Heart left ventricle (tissue), 16 donors: ENCODE data around the gene CNTF. TPM values are rescaled to one million over a fixed set of nuclear protein-coding genes. Genes with fewer than 3 reads are reported as not detected.
A peak's percentile ranks its signal among the peaks of the same experiment; 100 is the strongest.

Source experiments
- ATAC-seq, 4 donors: fragments of 200-7000 bp; cut with Tn5 transposase; one replicate each; pipeline ENCODE4 v1.9.1; 2020 to 2022; ENCODE audit warnings: moderate library complexity in 4 of 4, mild to moderate bottlenecking in 3 of 4, moderate number of reproducible peaks in 1 of 4
- DNase-seq, 5 donors: peaks; one replicate each; pipeline ENCODE4 v3.0.0-alpha.2; 2020
- H3K27ac ChIP-seq, 12 donors: fragments of 200-600 bp; sonication (generic) in 4 of 12; one replicate each; pipeline versions ENCODE4 v1.5.0 to v1.8.0; 2016 to 2022; ENCODE audit warnings: mild to moderate bottlenecking in 2 of 12
- H3K27me3 ChIP-seq, 9 donors: fragments of 200-600 bp; sonication (generic) in 2 of 9; one replicate each; pipeline versions ENCODE4 v1.5.1 to v1.8.0; 2016 to 2022; ENCODE audit warnings: mild to moderate bottlenecking in 3 of 9
- H3K36me3 ChIP-seq, 9 donors: fragments of 200-600 bp; sonication (generic) in 2 of 9; one replicate each; pipeline versions ENCODE4 v1.5.0 to v1.8.0; 2018 to 2022; ENCODE audit warnings: mild to moderate bottlenecking in 2 of 9
- H3K4me1 ChIP-seq, 12 donors: fragments of 200-600 bp; sonication (generic) in 4 of 12; one replicate each; pipeline versions ENCODE4 v1.5.0 to v1.8.0; 2016 to 2022; ENCODE audit warnings: mild to moderate bottlenecking in 3 of 12
- H3K4me3 ChIP-seq, 12 donors: fragments of 200-600 bp; sonication (generic) in 4 of 12; one replicate each; pipeline versions ENCODE4 v1.5.0 to v1.8.0; 2017 to 2022; ENCODE audit warnings: mild to moderate bottlenecking in 9 of 12, moderate library complexity in 4 of 12
- H3K9me3 ChIP-seq, 12 donors: fragments of 200-600 bp; sonication (generic) in 4 of 12; one replicate each; pipeline versions ENCODE4 v1.5.0 to v1.8.0; 2016 to 2022; ENCODE audit warnings: mild to moderate bottlenecking in 1 of 12
- POLR2A ChIP-seq, 2 donors: fragments of 450-650 bp; IDR thresholded peaks; one replicate each; pipeline ENCODE4 v1.6.1; 2017; ENCODE audit warnings: antibody characterized with exemption in 2 of 2, mild to moderate bottlenecking in 2 of 2, moderate library complexity in 2 of 2
- WGBS, 4 donors: extraction: QIAGEN DNeasy Blood & Tissue Kit in 2 of 4; methylation state at CpG; one replicate each; pipeline versions ENCODE4 v1.1.5 to v1.1.7; 2013 to 2018; 5-methylcytosine and 5-hydroxymethylcytosine counted together
- intact Hi-C, 10 donors: fragments of 100-400 bp; cut with DNase I; formaldehyde crosslinking; loops; one replicate each; pipeline versions ENCODE4 v1.11.1 to v1.14.2; 2022
- polyA plus RNA-seq, 2 donors: library from polyadenylated mRNA; stranded (reverse); fragments of 200-250 nt; gene quantifications; one replicate each; pipeline ENCODE4 v1.2.3, GENCODE V29; 2013
- total RNA-seq, 9 donors: library from RNA; depleted of rRNA in 2 of 9; stranded (reverse); fragments of >200 nt in 2 of 9; fragmentation: NEBNext Ultra II Directional in 3 of 9; extraction: Animal tissue kit (Norgen Biotek cat#: 25700) in 3 of 9; gene quantifications; one replicate each; pipeline versions ENCODE4 v1.1.0 to v1.2.4, GENCODE V29; 2016 to 2023
- TF ChIP-seq, protein P1 (sequence below), 12 donors: fragments of 200-600 bp; sonication (generic) in 4 of 12; IDR thresholded peaks; one replicate each; pipeline versions ENCODE4 v1.5.0 to v1.8.0; 2018 to 2022; ENCODE audit warnings: antibody characterized with exemption in 12 of 12, mild to moderate bottlenecking in 5 of 12
- donor health status: ischemic (EF 13 %, LVEDD 7.1; RV severe dilation, severe dysfunction).
- donor health status: healthy with polysubstance abuse.
- donor health status: DM: no; HTN: yes; CAD: no.
- donor health status: DM: no; HTN: no; CAD: no.
- donor health status: ischemic (EF 25% LVEDD 6.9; RV normal size, moderate dysfunction).
- donor health status: ischemic (EF 25% LVEDD 5.7; RV mildly dilated, moderate dysfunction).
- donor health status: healthy.
- donor health status: DM: yes; HTN: yes; CAD: no.
- donor health status: ischemic (EF 35%, LVEDD 5.7; RV mildly dilated, moderate dysfunction).
- donor health status: nonischemic (EF 11% LVEDD 7.7; RV severe dilation, severe dysfunction).
- donor health status: DM: yes; HTN: yes; CAD: no.
- donor health status: PGD.
- donor health status: ischemic (EF 29% LVEDD 5.4; RV normal size, mild dysfunction).
- donor health status: nonischemic (EF 23%, LVEDD 6.1; RV moderate dilation, normal function).

CNTF gene
- total and polyA plus RNA-seq, 11 donors, result 0.19 to 1.5 (median 0.96) TPM

DNA sequence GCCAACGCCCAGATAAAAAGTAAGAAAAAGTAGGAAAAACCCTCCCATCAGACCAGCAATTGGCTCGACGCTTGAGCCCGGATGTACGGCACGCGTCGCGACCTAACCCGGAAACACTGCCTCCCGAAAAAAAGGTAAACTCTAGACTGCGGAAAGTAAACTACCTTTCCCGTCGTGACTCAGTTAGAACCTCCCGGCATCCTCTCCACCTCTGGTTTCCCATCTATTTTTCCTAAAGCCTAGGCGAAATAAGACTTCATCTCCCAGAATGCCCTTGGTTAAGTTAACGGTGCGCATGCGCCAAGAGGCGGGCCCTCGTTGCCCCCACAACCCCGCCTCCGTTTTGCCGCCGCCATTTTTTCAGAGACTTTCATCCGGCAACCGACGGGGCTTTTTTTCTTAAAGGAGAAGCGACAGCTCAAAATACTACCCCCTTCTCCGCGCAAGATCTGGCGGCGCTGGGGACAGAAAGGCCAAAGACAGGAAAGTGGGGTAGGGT is 44.3 kb upstream of the CNTF start:
- H3K4me1 ChIP-seq, result peaks cover 5 to 76% (median 54%) of the 10 kb centered on the region in 12 donors
- no peaks in the 10 kb centered on the region for H3K9me3 ChIP-seq
- 0% methylated on average over 33 of the region's 33 CpGs for WGBS, 4 donors
- H3K27me3 ChIP-seq, result no peaks in the 10 kb centered on the region
- ATAC-seq (peak; percentile 79 to 84 (median 82)), DNase-seq (peak; percentile 96 to 97 (median 96))
- TF ChIP-seq, protein P1, sequence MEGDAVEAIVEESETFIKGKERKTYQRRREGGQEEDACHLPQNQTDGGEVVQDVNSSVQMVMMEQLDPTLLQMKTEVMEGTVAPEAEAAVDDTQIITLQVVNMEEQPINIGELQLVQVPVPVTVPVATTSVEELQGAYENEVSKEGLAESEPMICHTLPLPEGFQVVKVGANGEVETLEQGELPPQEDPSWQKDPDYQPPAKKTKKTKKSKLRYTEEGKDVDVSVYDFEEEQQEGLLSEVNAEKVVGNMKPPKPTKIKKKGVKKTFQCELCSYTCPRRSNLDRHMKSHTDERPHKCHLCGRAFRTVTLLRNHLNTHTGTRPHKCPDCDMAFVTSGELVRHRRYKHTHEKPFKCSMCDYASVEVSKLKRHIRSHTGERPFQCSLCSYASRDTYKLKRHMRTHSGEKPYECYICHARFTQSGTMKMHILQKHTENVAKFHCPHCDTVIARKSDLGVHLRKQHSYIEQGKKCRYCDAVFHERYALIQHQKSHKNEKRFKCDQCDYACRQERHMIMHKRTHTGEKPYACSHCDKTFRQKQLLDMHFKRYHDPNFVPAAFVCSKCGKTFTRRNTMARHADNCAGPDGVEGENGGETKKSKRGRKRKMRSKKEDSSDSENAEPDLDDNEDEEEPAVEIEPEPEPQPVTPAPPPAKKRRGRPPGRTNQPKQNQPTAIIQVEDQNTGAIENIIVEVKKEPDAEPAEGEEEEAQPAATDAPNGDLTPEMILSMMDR (IDR thresholded peaks at IDR 0.05), result no peak
- peak in 1 of 2 donors; percentile 45 for TF ChIP-seq POLR2A (IDR thresholded peaks at IDR 0.05)
- H3K4me3 ChIP-seq, result peak overlapping the region; percentile 78 to 100 (median 90)
- intact Hi-C loops, result loop anchor here in 9 of 10 donors (2.0 to 10.0 kb wide), 11 partner anchors 39 to 1253 kb away; partner anchors contain the start of genes CNTF (in 1 of the 9), FAM111A (in 1 of the 9), MED19 (in 1 of the 9) and TMX2 (in 1 of the 9)
- peak overlapping the region; percentile 98 to 100 (median 99) for H3K27ac ChIP-seq
- no peaks in the 10 kb centered on the region for H3K36me3 ChIP-seq

DNA sequence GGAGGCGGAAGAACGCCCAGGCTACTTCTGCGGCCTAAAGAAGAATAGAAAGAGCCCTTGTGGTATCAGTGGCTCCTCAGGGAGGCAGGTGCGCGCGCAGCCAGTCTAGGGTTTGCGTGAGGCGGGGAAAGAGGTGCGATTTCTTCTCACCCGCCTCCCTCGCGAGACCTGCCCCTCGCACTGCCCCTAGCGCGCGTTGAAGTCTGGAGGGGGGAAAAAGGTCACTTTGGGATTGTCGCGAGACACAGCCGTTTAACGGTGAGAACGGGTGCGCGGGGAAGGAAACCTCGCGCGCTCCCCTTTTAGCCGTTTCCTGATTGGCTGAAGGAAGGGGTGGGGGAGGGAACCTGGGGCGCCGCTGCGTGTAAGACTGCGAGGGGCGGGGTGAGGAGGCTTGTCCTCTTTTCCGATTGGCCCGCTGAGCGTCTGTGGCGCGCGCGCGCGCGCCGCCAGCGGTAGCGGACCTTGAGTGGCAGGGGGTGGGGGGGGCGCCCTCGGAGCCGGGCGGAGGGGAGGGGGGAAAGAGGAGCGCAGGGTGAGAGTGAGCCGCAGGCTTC is 43.8 kb upstream of the CNTF start, which contains the start of gene ZFP91:
TSS of gene ZFP91 (plus strand) at position 429 of the 557 bp plus-strand sequence. CDS start 219 bp downstream, outside the sequence.
- TF ChIP-seq, protein P1 (IDR thresholded peaks at IDR 0.05), result no peak
- TF ChIP-seq POLR2A (IDR thresholded peaks at IDR 0.05), result peak in 1 of 2 donors; percentile 41
- 0 to 2% (median 0%) methylated on average over 29 to 51 of the region's 51 CpGs for WGBS, 4 donors
- intact Hi-C loops, result loop anchor here in 9 of 10 donors (2.0 to 10.0 kb wide), 11 partner anchors 39 to 1254 kb away; partner anchors contain the start of genes CNTF (in 1 of the 9), FAM111A (in 1 of the 9), MED19 (in 1 of the 9) and TMX2 (in 1 of the 9)
- no peaks in the 10 kb centered on the region for H3K9me3 ChIP-seq
- no peaks in the 10 kb centered on the region for H3K36me3 ChIP-seq
- H3K4me1 ChIP-seq, result peaks cover 5 to 76% (median 55%) of the 10 kb centered on the region in 12 donors
- no peaks in the 10 kb centered on the region for H3K27me3 ChIP-seq
- DNase-seq, result peak; percentile 98 to 99 (median 99)
- ATAC-seq, result peak; percentile 87 to 93 (median 90)
- peak within 1 kb of the TSS; percentile 78 to 100 (median 90) for H3K4me3 ChIP-seq
- H3K27ac ChIP-seq, result peak within 1 kb of the TSS; percentile 98 to 100 (median 99)

DNA sequence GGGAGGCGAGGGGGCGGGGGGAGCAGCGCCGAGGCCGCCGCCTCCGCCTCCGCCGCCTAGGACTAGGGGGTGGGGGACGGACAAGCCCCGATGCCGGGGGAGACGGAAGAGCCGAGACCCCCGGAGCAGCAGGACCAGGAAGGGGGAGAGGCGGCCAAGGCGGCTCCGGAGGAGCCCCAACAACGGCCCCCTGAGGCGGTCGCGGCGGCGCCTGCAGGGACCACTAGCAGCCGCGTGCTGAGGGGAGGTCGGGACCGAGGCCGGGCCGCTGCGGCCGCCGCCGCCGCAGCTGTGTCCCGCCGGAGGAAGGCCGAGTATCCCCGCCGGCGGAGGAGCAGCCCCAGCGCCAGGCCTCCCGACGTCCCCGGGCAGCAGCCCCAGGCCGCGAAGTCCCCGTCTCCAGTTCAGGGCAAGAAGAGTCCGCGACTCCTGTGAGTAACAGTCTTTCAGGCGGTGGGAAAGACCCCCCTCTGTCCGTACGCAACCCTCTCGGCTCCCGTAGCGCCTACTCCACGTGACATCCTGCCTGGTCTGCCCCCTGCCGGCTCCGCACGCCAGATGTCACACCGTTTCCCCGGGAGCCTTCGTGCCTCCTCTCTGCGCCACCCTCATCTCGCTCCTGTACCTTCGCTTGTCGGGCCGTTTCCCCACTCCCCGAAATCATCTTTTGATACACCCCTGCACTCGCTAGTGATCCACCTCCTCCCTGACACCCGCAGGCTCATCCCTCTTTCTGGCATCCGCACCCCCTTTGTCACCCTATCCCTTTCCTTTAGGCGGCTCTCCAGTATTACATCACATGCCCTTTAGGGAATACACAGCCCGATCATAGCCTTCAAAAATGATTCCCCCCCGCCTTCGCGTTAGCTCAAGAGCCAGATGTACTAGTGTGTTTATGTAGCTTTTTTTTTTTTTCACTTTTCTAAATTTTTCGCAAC is 43.0 kb upstream of the CNTF start:
- Histone ChIP-seq H3K27ac (peak overlapping the region; percentile 98 to 100 (median 99)), H3K27me3 (no peaks in the 10 kb centered on the region), H3K9me3 (no peaks in the 10 kb centered on the region), H3K36me3 (no peaks in the 10 kb centered on the region), H3K4me3 (peak overlapping the region; percentile 78 to 100 (median 90)), H3K4me1 (peaks cover 5 to 76% (median 53%) of the 10 kb centered on the region in 12 donors)
- ATAC-seq (peak; percentile 43 to 78 (median 69)), DNase-seq (peak; percentile 94 to 96 (median 95))
- intact Hi-C loops, result loop anchor here (2.0 to 10.0 kb wide), 11 partner anchors 38 to 1255 kb away; partner anchors contain the start of genes CNTF (in 1 of the 10), FAM111A (in 1 of the 10), MED19 (in 1 of the 10) and TMX2 (in 1 of the 10)
- TF ChIP-seq, protein P1 (IDR thresholded peaks at IDR 0.05), result peak; percentile 62 to 94 (median 80)
- TF ChIP-seq POLR2A (IDR thresholded peaks at IDR 0.05), result peak in 1 of 2 donors; percentile 47
- WGBS, 4 donors, result 0 to 1% (median 0%) methylated on average over 45 to 78 of the region's 78 CpGs
